B cell (primary cell): Measurements from ENCODE around the gene KCND2. TPM values are rescaled to one million over a fixed set of nuclear protein-coding genes. Genes with fewer than 3 reads are reported as not detected.

Source experiments
- ATAC-seq: fragments of 200-7000 bp; cut with Tn5 transposase; one replicate; pipeline ENCODE4 v1.10.0; 2021; ENCODE audit warnings: low read depth, mild to moderate bottlenecking, moderate number of reproducible peaks, moderate library complexity
- CTCF ChIA-PET: fragments of 350-600 bp; sonication (Branson Sonifier 250); formaldehyde crosslinking; loops from one replicate; lab custom pipeline; 2021; ENCODE audit warnings: antibody characterized with exemption, inconsistent platforms; lab: Charles Lee
- POLR2A ChIA-PET: fragments of 350-600 bp; sonication (Branson Sonifier 250); formaldehyde crosslinking; loops from one replicate; lab custom pipeline; 2021; ENCODE audit warnings: antibody characterized with exemption; lab: Charles Lee
- DNase-seq: peaks from one replicate; pipeline ENCODE4 v3.0.0; 2013
- H2AFZ ChIP-seq: 2 replicates; pipeline ENCODE4 v1.6.1; 2012; ENCODE audit warnings: mild to moderate bottlenecking, low read depth, low read length; ENCODE audit not compliant: insufficient read depth, poor library complexity, severe bottlenecking
- H3K27ac ChIP-seq, 2 donors: 1 replicate in 1 of 2; 2 replicates in 1 of 2; pipeline ENCODE4 v1.5.1; 2012 to 2013; ENCODE audit warnings: low read length in 2 of 2, mild to moderate bottlenecking in 2 of 2, moderate library complexity in 1 of 2
- H3K27me3 ChIP-seq, 4 experiments: fragments of 200-600 bp in 1 of 4; sonication (generic) in 1 of 4; replicated peaks in 1 of 4; 1 replicate in 2 of 4; 2 replicates in 2 of 4; pipeline versions ENCODE4 v1.6.1 to v1.7.0; 2013 to 2016; ENCODE audit warnings: low read length in 3 of 4, mild to moderate bottlenecking in 2 of 4, mixed read lengths in 1 of 4, moderate library complexity in 1 of 4; ENCODE audit not compliant: insufficient read depth in 4 of 4, control insufficient read depth in 3 of 4; ENCODE audit errors: control extremely low read depth in 1 of 4
- H3K36me3 ChIP-seq, 2 experiments: replicated peaks in 1 of 2; 1 replicate in 1 of 2; 2 replicates in 1 of 2; pipeline versions ENCODE4 v1.6.1 to v1.7.1; 2013; ENCODE audit warnings: low read length in 1 of 2; ENCODE audit not compliant: insufficient read depth in 2 of 2, control insufficient read depth in 1 of 2; ENCODE audit errors: control extremely low read depth in 1 of 2, extremely low read depth in 1 of 2
- H3K4me1 ChIP-seq, 2 donors: fragments of 200-600 bp in 1 of 2; sonication (generic) in 1 of 2; 1 replicate in 1 of 2; 2 replicates in 1 of 2; pipeline versions ENCODE4 v1.5.1 to v1.6.1; 2013 to 2017; ENCODE audit warnings: low read length in 2 of 2; ENCODE audit not compliant: control insufficient read depth in 2 of 2, insufficient read depth in 2 of 2
- H3K4me2 ChIP-seq: replicated peaks from 2 replicates; pipeline ENCODE3; 2012; ENCODE audit warnings: mild to moderate bottlenecking, low read depth, low read length; ENCODE audit not compliant: poor library complexity, severe bottlenecking
- H3K4me3 ChIP-seq, 5 experiments: fragments of 200-600 bp in 1 of 5; sonication (generic) in 1 of 5; 1 replicate in 3 of 5; 2 replicates in 2 of 5; pipeline versions ENCODE4 v1.5.1 to v1.7.0; 2011 to 2016; ENCODE audit warnings: low read length in 4 of 5, mild to moderate bottlenecking in 4 of 5, low read depth in 2 of 5, control low read depth in 1 of 5, moderate library complexity in 1 of 5; ENCODE audit not compliant: insufficient read depth in 1 of 5; ENCODE audit errors: control extremely low read depth in 1 of 5, extremely low read depth in 1 of 5
- H3K79me2 ChIP-seq: fragments of 200-600 bp; sonication (generic); one replicate; pipeline ENCODE4 v1.6.0; 2016; ENCODE audit warnings: low read length; ENCODE audit not compliant: control insufficient read depth, insufficient read depth
- H3K9ac ChIP-seq: fragments of 200-600 bp; sonication (generic); 2 replicates; pipeline ENCODE4 v1.6.1; 2017; ENCODE audit warnings: mild to moderate bottlenecking, low read length, moderate library complexity
- H3K9me3 ChIP-seq, 3 donors: one replicate each; pipeline versions ENCODE4 v1.6.1 to v1.7.1; 2013; ENCODE audit warnings: low read length in 2 of 3; ENCODE audit not compliant: control insufficient read depth in 2 of 3, insufficient read depth in 1 of 3; ENCODE audit errors: control extremely low read depth in 1 of 3
- H4K20me1 ChIP-seq: 2 replicates; pipeline ENCODE4 v1.6.0; 2012; ENCODE audit warnings: mild to moderate bottlenecking, low read length; ENCODE audit not compliant: insufficient read depth, control insufficient read depth, poor library complexity, severe bottlenecking
- H3K27ac Mint-ChIP-seq: one replicate; pipeline ENCODE4 v1.8.0; 2021; ENCODE audit warnings: mixed read lengths
- H3K27me3 Mint-ChIP-seq: one replicate; pipeline ENCODE4 v1.8.0; 2021; ENCODE audit warnings: mixed read lengths
- H3K4me1 Mint-ChIP-seq: one replicate; pipeline ENCODE4 v1.8.0; 2021; ENCODE audit warnings: mixed read lengths
- H3K4me3 Mint-ChIP-seq: one replicate; pipeline ENCODE4 v1.8.0; 2021; ENCODE audit warnings: mixed read lengths
- H3K9me3 Mint-ChIP-seq: one replicate; pipeline ENCODE4 v1.8.0; 2022; ENCODE audit warnings: mixed read lengths; ENCODE audit not compliant: insufficient read depth
- CTCF ChIP-seq: fragments of 200-600 bp; IDR thresholded peaks from one replicate; pipeline ENCODE4 v1.8.0; 2022; ENCODE audit warnings: antibody characterized with exemption, mild to moderate bottlenecking
- EZH2 ChIP-seq: IDR thresholded peaks from 2 replicates; pipeline ENCODE4 v1.6.1; 2012; ENCODE audit warnings: borderline replicate concordance, low read depth, mild to moderate bottlenecking, moderate library complexity, low read length; ENCODE audit not compliant: insufficient read depth, poor library complexity, severe bottlenecking
- WGBS: methylation state at CpG from one replicate; pipeline ENCODE4 v1.1.5; 2013; ENCODE audit warnings: missing lambda C conversion rate; ENCODE audit not compliant: insufficient coverage; 5-methylcytosine and 5-hydroxymethylcytosine counted together
- intact Hi-C: fragments of 100-400 bp; cut with micrococcal nuclease; formaldehyde crosslinking; loops from one replicate; pipeline ENCODE4 v1.10.0; 2022
- polyA plus RNA-seq: library from polyadenylated mRNA; depleted of rRNA; stranded (reverse); fragments of >200 nt; gene quantifications from 2 replicates; pipeline ENCODE4 v1.2.3, GENCODE V29; 2012
- total RNA-seq, 2 donors: library from RNA; stranded (reverse); fragments of 120-200 nt in 1 of 2; gene quantifications; 1 replicate in 1 of 2; 2 replicates in 1 of 2; pipeline versions ENCODE4 v1.2.3 to v1.2.4, GENCODE V29; 2013 to 2022

KCND2 gene
- total and polyA plus RNA-seq, 2 donors (not counting 1 experiment from before 2014, with no cell fraction given) = not detected

DNA sequence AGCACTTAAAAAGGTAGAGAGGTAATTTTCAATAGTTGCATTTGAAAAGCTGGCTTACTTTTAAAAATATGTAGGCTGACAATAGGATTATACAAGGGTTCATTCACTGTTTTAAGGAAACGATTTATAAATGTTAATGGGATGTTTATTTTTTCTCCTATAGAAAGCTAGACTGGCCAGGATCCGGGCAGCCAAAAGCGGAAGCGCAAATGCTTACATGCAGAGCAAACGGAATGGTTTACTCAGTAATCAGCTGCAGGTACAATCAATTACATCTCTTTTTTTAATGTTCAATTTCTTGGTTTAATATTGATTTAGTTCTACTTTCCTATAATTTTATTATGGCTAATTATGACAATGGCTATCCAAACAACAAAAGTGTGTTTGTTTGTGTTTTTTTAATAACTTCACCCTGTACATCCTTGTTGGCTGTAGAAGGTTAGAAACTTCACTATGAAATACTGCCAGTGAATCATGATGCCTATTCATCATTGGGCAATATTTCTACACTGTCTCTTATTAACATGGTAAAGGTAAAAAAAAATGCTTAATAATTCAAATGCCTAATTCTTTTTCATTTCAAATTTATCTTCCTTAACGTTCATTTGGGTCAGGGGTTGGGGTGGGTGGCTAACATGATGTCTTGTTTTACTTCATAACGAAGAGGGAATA is 468.5 kb downstream of the KCND2 start:
- POLR2A ChIA-PET = no interaction called here
- H3K27ac Mint-ChIP-seq = no peak overlapping the region
- H3K79me2 ChIP-seq = no peaks in the 10 kb centered on the region
- no peak overlapping the region for H3K4me3 Mint-ChIP-seq
- peaks cover 14% of the 10 kb centered on the region for H3K27me3 Mint-ChIP-seq
- H3K4me1 Mint-ChIP-seq = no peaks in the 10 kb centered on the region
- 75% methylated on average over 1 of the region's 7 CpGs for WGBS
- no peak for TF ChIP-seq EZH2
- TF ChIP-seq CTCF = no peak
- H3K27me3 ChIP-seq = no peaks in the 10 kb centered on the region
- ATAC-seq (no peak), DNase-seq (no peak)
- H3K9ac ChIP-seq = no peak overlapping the region
- H4K20me1 ChIP-seq = no peaks in the 10 kb centered on the region
- no peak overlapping the region for H2AFZ ChIP-seq
- no peak overlapping the region for H3K4me3 ChIP-seq
- H3K9me3 Mint-ChIP-seq = no peaks in the 10 kb centered on the region
- no peak overlapping the region for H3K27ac ChIP-seq
- no peak overlapping the region for H3K4me2 ChIP-seq
- no peaks in the 10 kb centered on the region for H3K9me3 ChIP-seq
- CTCF ChIA-PET = no interaction called here
- H3K36me3 ChIP-seq = no peaks in the 10 kb centered on the region
- no peaks in the 10 kb centered on the region for H3K4me1 ChIP-seq
- intact Hi-C loops = no loop called here

DNA sequence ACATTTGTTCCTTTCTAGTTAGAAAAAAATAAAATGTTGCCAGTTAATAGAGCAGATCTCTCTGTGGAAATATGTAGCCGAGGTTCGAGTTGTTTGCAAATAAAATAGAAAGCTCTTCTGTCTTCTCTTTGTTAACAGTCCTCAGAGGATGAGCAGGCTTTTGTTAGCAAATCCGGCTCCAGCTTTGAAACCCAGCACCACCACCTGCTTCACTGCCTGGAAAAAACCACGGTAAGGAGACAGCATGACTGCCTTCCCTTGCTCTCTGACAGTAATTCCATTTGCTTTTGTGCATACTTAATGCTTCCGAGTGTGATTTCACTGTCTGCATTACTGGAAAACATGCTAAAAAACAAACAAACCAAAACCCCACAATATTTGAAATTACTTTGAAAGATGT is 469.4 kb downstream of the KCND2 start:
- H3K27ac Mint-ChIP-seq = no peak overlapping the region
- Histone ChIP-seq H3K27ac (no peak overlapping the region), H3K36me3 (no peaks in the 10 kb centered on the region), H3K9me3 (no peaks in the 10 kb centered on the region), H2AFZ (no peak overlapping the region), H3K9ac (no peak overlapping the region), H3K4me1 (no peaks in the 10 kb centered on the region), H4K20me1 (no peaks in the 10 kb centered on the region), H3K79me2 (no peaks in the 10 kb centered on the region), H3K4me3 (no peak overlapping the region), H3K27me3 (no peaks in the 10 kb centered on the region), H3K4me2 (no peak overlapping the region)
- H3K9me3 Mint-ChIP-seq = no peaks in the 10 kb centered on the region
- H3K4me1 Mint-ChIP-seq = no peaks in the 10 kb centered on the region
- 61% methylated on average over 2 of the region's 5 CpGs for WGBS
- DNase-seq (no peak), ATAC-seq (no peak)
- TF ChIP-seq EZH2 = no peak
- TF ChIP-seq CTCF = no peak
- CTCF ChIA-PET = no interaction called here
- peaks cover 12% of the 10 kb centered on the region for H3K27me3 Mint-ChIP-seq
- intact Hi-C loops = no loop called here
- no peak overlapping the region for H3K4me3 Mint-ChIP-seq
- POLR2A ChIA-PET = no interaction called here
